EL (cell line): ENCODE data around the gene NUDCD3.

Source experiments
- DNase-seq: peaks from one replicate; pipeline ENCODE4 v3.0.0-alpha.2; 2016

The NUDCD3 gene

GRCh38 chr7:44477063-44477830 lies 13.2 kb downstream of the NUDCD3 start:
- DNase-seq, result peak; percentile 83

- DNase-seq, result no peak
Measured at GRCh38 chr7:44476313-44476712, 14.1 kb downstream of the NUDCD3 start.

DNA sequence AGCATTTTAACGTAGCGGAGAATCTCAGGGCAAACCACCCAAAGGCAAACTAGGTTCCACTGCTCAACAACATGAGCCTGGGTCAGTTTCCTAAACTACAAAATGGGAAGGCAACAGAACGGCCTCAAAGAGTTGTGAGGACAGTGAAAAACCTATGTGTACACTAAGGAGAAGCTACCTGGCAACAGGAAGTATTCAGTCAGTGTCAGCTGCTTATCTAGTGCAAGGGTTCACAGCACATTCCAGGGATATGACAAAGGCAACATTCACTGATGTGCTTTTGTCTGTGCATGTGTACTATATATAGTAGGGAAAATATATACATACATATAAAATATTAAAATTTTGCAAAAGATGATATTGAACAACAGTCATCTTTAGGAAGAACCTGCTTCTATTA lies 17.2 kb downstream of the NUDCD3 start:
- DNase-seq, result peak; percentile 51

DNA sequence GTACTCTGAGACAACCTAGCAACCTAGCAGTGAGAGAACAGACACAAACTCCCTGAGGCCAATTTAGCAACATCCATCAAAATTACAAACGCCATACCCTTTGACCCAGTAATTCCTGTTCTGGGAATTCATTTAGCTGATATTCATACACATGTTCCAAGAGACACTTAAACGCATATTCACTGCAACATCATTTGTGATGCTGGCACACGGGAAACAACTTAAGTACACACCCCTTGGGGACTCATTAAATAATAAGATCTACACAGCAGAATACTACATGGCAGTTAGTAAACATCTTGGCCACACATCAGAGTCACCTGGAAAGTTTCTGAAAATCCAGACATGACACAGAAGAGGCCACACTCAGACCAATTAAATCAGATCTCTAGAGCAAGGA lies 17.6 kb downstream of the NUDCD3 start:
- DNase-seq, result no peak

- DNase-seq, result no peak
Measured at GRCh38 chr7:44471850-44472249, 18.6 kb downstream of the NUDCD3 start.

GRCh38 chr7:44471436-44471835 lies 19.0 kb downstream of the NUDCD3 start:
- DNase-seq, result no peak

- DNase-seq, result no peak
Measured at GRCh38 chr7:44470628-44471245, 19.7 kb downstream of the NUDCD3 start.

- DNase-seq, result no peak
Measured at GRCh38 chr7:44470135-44470479, 20.4 kb downstream of the NUDCD3 start.

GRCh38 chr7:44469461-44470134 lies 20.9 kb downstream of the NUDCD3 start:
- no peak for DNase-seq

DNA sequence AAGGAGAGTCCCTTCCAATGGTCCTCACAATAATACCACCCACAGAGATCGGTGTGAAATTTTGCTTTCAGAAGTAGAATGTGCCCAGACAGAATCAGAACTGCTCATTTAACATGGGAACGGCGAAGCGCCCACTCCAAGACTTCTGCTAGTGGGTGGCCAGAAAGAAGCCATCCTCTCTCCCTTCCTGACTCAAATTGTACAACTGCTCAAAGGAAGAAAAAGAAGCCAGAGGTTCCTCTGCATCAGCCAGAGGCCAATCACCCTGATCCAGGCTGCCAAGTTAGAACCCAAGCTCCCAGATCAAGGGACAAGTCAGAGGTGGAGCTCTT lies 23.3 kb downstream of the NUDCD3 start:
- no peak for DNase-seq

DNA sequence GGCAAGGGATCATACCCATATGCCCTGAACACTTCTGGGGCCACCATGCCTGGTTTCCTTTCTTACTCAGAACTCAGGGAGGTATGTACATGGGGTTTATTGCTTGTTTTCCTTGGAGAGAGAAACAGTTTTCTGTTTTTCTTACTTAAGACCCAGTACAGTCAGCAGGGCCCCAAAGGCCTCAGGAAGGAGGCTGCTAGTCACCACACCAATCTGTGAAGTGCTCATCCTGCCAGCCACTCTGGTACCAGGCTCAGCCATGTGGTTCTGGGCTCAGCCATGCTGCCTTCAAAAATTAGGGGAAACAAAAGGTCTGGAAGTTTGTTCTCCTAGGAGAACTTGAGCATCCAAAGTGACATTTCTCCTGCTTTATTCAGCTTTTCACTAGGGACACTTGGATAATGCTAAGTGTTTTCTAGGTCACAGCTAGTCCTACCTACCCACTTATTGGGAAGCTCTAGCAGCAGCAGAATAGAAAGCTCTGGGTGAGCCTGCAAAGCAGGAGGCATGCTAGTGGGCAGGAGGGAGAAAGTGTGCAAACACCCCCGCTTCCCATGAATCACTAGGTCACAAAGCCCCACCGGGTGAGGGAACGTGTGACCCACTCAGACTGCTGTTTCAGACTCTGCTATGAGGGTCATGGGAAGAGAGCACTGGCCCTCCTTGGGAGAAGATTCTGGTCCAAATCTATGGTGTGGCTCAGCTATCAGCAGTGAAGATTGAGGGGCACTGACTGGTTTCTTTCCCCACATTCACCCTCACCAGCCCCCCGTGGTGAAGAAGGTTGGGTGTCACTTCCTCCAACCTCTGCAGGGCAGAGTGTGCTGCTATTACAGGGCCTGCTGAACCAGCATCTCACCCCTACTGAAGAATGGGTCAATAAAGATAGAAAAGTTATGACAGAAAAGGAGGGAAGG lies 23.9 kb downstream of the NUDCD3 start:
- DNase-seq, result peak; percentile 37

- no peak for DNase-seq
Measured at GRCh38 chr7:44465490-44465889, 25.0 kb downstream of the NUDCD3 start.

DNA sequence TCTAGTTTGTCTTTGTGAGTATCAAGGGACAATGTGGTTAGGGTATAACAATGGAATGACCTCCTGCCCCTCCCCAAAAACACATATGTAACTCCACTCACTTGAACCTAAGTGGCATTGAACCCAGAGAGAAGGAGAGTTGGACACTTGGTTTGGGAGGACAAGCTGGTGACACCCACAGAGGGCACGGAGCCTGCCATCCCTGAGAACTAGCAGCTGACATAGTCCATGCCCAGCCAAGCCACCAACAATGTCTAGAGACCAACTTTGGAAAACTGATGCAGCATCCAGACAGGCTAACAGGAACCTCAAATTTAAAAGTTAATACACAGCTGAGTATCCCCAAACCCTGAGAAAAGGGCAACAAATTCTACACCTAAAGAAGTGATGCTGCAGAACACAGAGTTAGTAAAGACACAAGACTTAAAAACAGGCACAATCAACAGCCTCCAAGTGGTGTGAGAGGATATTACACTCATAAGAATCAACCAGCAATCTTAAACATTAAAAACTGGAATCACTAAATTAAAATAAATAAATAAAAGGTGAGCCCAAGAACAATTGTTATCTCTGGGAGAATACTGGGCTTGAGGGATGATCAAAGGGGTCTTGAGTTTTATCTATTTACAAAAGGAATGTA lies 27.2 kb downstream of the NUDCD3 start:
- DNase-seq, result peak; percentile 18

GRCh38 chr7:44461387-44461786 lies 29.1 kb downstream of the NUDCD3 start:
- DNase-seq, result peak; percentile 77

GRCh38 chr7:44460325-44460724 lies 30.1 kb downstream of the NUDCD3 start:
- no peak for DNase-seq

GRCh38 chr7:44455155-44455554 lies 35.3 kb downstream of the NUDCD3 start:
- DNase-seq, result no peak

DNA sequence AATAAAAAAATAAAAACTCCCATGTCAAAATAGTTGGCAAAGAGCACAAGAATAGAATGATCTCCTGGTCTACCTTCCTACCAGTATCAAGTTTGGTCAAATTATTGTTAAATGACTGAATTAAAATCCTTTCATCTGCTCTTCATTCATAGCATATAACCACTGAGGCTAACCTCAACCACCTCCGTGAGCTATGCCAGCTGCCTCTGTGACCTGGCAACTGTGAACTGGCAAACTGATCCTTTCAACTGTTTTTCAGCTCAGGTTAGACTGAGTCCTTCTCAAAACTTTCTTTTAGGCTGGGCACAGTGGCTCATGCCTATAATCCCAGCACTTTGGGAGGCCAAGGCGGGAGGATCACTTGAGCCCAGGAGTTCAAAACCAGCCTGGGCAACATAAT lies 36.1 kb downstream of the NUDCD3 start:
- no peak for DNase-seq

GRCh38 chr7:44451123-44451522 lies 39.3 kb downstream of the NUDCD3 start:
- no peak for DNase-seq

- no peak for DNase-seq
Measured at GRCh38 chr7:44449584-44449928, 40.9 kb downstream of the NUDCD3 start.

DNA sequence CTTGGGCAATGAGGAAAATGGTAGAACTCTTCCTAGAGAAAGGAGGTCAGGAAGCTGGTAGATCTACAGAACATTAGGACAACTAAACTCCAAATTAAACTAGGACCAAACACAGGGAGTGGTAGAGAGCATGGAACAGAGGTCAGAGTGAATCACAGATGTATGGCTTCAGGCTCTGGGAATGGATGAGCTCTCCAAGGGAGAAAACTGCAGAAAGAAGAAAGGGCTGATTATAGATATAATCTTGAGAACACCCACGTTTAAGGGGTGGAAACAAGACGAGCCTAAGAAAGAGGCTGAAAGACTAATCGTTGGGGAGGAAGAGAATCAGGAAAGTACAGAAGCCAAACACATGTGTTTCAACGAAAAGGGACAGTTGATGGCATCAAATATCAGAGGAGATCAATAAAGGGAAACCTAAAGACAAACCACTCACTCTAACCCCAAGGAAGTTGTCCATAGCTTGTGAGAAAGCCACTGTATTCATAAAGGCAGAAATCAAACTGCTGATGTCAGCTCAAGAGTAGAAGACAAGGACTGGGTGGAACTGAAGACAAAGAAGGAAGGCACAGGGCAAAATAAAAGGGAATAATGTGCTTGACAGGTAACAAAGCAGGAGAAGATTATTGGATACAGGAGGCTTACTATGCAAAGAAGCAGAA lies 41.4 kb downstream of the NUDCD3 start:
- DNase-seq, result no peak

DNA sequence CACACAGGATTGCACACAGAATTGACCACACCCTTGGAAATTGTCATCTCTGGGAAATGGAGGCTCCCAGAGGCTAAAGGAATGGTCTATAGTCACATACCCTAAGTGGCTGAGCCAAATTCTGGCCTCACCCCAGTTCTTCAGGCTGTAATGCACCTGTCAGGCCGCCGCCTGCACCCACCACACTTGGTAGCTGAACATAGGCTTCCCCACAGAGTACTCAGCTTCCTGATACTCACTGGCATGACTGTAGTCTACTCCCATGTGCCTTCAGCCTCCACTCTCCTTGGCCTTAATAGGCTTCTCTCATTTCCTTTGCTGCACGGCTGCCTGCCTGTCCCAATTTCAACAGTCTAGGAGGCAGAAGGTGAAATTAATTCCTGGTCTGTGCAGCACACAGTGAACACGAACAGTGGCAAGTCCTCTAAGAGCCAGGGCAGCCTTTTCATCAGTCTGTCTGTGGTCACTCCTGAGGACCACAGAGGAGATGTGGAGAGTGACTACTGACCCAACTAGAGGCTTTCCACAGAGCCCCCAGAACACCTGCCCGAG lies 42.5 kb downstream of the NUDCD3 start:
- DNase-seq, result no peak
